Psoas muscle (tissue), 8 donors: Measurements from ENCODE around the gene TLE4. TPM values are rescaled to one million over a fixed set of nuclear protein-coding genes. Genes with fewer than 3 reads are reported as not detected.
"Not testable (repeated sequence)": the region's sequence is repeated elsewhere in the genome, so short reads cannot be mapped to it uniquely, and the experiment has no call there.

Source experiments
- ATAC-seq, 4 donors: fragments of 200-7000 bp; cut with Tn5 transposase; one replicate each; pipeline ENCODE4 v1.9.1; 2020; ENCODE audit warnings: moderate library complexity in 3 of 4, mild to moderate bottlenecking in 2 of 4
- DNase-seq, 2 donors: peaks; one replicate each; pipeline ENCODE4 v3.0.0-alpha.2; 2020
- H3K27ac ChIP-seq: fragments of 200-600 bp; one replicate; pipeline ENCODE4 v1.8.0; 2022
- H3K27me3 ChIP-seq, 3 donors: fragments of 200-600 bp in 1 of 3; one replicate each; pipeline versions ENCODE4 v1.6.1 to v1.8.0; 2013 to 2022; ENCODE audit warnings: low read length in 2 of 3, mild to moderate bottlenecking in 2 of 3, moderate library complexity in 1 of 3; ENCODE audit not compliant: insufficient read depth in 3 of 3
- H3K36me3 ChIP-seq, 2 donors: fragments of 200-600 bp in 1 of 2; one replicate each; pipeline versions ENCODE4 v1.6.1 to v1.8.0; 2013 to 2022; ENCODE audit warnings: low read depth in 1 of 2, mild to moderate bottlenecking in 1 of 2, moderate library complexity in 1 of 2; ENCODE audit not compliant: insufficient read depth in 1 of 2
- H3K4me1 ChIP-seq: fragments of 200-600 bp; one replicate; pipeline ENCODE4 v1.8.0; 2022
- H3K4me3 ChIP-seq: fragments of 200-600 bp; one replicate; pipeline ENCODE4 v1.8.0; 2022; ENCODE audit warnings: mild to moderate bottlenecking
- H3K9me3 ChIP-seq: fragments of 200-600 bp; one replicate; pipeline ENCODE4 v1.8.0; 2022
- CTCF ChIP-seq: fragments of 200-600 bp; IDR thresholded peaks from one replicate; pipeline ENCODE4 v1.8.0; 2022; ENCODE audit warnings: antibody characterized with exemption
- WGBS, 3 donors: extraction: QIAGEN DNeasy Blood & Tissue Kit; methylation state at CpG; one replicate each; pipeline versions ENCODE4 v1.1.6 to v1.1.7; 2013; 5-methylcytosine and 5-hydroxymethylcytosine counted together
- intact Hi-C, 2 donors: fragments of 100-400 bp; cut with DNase I; formaldehyde crosslinking; loops; one replicate each; pipeline versions ENCODE4 v1.11.0 to v1.14.2; 2022
- polyA plus RNA-seq, 3 donors: library from polyadenylated mRNA; stranded (reverse); fragments of 200-250 nt; gene quantifications; one replicate each; pipeline ENCODE4 v1.2.3, GENCODE V29; 2013
- total RNA-seq, 4 donors: library from RNA; stranded (reverse); fragmentation: NEBNext Ultra II Directional in 2 of 4; extraction: Animal tissue kit (Norgen Biotek cat#: 25700) in 2 of 4; gene quantifications; one replicate each; pipeline versions ENCODE4 v1.2.1 to v1.2.4, GENCODE V29; 2021 to 2023
- donor health status: healthy with polysubstance abuse.
- donor health status: DM: no; HTN: no; CAD: no; lungs with moderate emphysema.
- donor health status: Bipolar disorder and iron deficiency.
- donor health status: healthy.
- donor health status: DM: yes; HTN: yes; CAD: no.
- donor health status: DM: no; HTN: no; CAD: no.
- donor health status: DM: no; HTN: no; CAD: no.
- donor health status: DM: yes; HTN: yes; CAD: no.

The TLE4 gene
- total and polyA plus RNA-seq, 7 donors: 5.1 to 51.9 (median 18.5) TPM

GRCh38 chr9:79600466-79600865, 28.7 kb downstream of the TLE4 start:
- WGBS, 3 donors: 63 to 80% (median 67%) methylated on average over 5 of the region's 5 CpGs
- Histone ChIP-seq H3K4me1 (peaks cover 10% of the 10 kb centered on the region), H3K27me3 (no peaks in the 10 kb centered on the region), H3K27ac (no peak overlapping the region), H3K9me3 (peaks cover 7% of the 10 kb centered on the region), H3K36me3 (no peaks in the 10 kb centered on the region), H3K4me3 (no peak overlapping the region)
- intact Hi-C loops: no loop called here
- peak in 1 of 2 donors; percentile 43 for DNase-seq
- no peak for ATAC-seq
- no peak for TF ChIP-seq CTCF

DNA sequence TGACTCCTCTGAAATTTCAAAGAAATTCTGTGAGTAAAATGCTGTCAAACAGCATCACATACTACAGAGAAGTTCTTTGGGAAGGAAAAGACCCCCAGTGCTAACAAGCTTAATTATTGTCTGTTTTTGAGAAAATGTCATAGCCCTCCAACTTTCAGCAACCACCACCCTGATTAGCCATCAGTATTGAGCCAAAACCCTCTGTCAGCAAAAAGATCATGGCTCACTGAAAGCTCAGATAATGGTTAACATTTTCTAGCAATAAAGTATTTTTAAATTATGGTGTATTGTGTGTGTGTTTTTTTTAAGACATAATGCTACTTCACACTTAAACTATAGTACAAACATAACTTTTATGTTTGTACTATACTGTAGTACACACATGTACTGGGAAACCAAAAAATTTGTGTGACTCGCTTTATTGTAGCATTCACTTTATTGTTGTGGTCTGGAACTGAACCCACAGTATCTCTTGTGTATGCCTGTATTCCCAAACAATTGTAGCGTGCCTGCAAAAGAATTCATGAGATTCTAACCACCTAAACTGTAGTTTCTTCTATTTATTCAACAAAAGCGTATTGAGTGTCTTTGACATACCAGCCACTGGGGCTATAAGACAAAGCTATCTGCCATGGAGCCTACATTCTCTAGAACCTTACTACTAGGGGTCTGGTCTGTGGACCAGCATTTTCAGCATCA, 31.6 kb downstream of the TLE4 start:
- peaks cover 10% of the 10 kb centered on the region for H3K4me1 ChIP-seq
- H3K4me3 ChIP-seq: no peak overlapping the region
- H3K36me3 ChIP-seq: no peaks in the 10 kb centered on the region
- WGBS, 3 donors: 95 to 99% (median 98%) methylated on average over 3 of the region's 3 CpGs
- H3K27ac ChIP-seq: no peak overlapping the region
- DNase-seq (no peak), ATAC-seq (no peak)
- intact Hi-C loops: no loop called here
- TF ChIP-seq CTCF: no peak
- peaks cover 7% of the 10 kb centered on the region for H3K9me3 ChIP-seq
- no peaks in the 10 kb centered on the region for H3K27me3 ChIP-seq

DNA sequence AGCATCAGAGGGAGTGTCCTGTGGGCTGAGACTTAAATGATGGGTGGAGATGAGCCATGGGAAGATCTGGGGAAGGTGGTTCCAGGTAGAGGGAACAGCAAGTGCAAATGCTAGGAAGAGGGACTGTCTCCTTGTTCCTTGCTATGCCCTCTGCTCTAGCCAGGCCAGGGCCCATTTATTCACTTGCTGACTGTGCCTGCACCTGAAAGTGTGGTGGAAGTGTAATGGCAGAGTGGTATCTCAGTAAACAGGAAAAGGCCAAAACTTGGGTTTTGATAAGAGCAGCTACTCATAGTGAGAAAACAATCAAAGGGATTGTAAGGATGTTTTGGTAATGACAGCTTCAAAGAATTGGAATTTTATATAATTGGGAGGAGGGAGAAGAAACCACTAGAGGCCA, 32.4 kb downstream of the TLE4 start:
- H3K4me3 ChIP-seq: no peak overlapping the region
- TF ChIP-seq CTCF: no peak
- DNase-seq (no peak), ATAC-seq (no peak)
- intact Hi-C loops: no loop called here
- no peaks in the 10 kb centered on the region for H3K27me3 ChIP-seq
- H3K36me3 ChIP-seq: no peaks in the 10 kb centered on the region
- no peak overlapping the region for H3K27ac ChIP-seq
- peaks cover 7% of the 10 kb centered on the region for H3K9me3 ChIP-seq
- peaks cover 11% of the 10 kb centered on the region for H3K4me1 ChIP-seq

GRCh38 chr9:79604921-79605562, 33.3 kb downstream of the TLE4 start:
- TF ChIP-seq CTCF: no peak
- 46 to 62% (median 49%) methylated on average over 5 of the region's 5 CpGs for WGBS, 3 donors
- ATAC-seq: peak in 2 of 4 donors; percentile 47 to 62
- Histone ChIP-seq H3K27ac (no peak overlapping the region), H3K27me3 (no peaks in the 10 kb centered on the region), H3K36me3 (no peaks in the 10 kb centered on the region), H3K4me3 (no peak overlapping the region), H3K9me3 (peaks cover 7% of the 10 kb centered on the region), H3K4me1 (peaks cover 20% of the 10 kb centered on the region)
- intact Hi-C loops: no loop called here
- no peak for DNase-seq

DNA sequence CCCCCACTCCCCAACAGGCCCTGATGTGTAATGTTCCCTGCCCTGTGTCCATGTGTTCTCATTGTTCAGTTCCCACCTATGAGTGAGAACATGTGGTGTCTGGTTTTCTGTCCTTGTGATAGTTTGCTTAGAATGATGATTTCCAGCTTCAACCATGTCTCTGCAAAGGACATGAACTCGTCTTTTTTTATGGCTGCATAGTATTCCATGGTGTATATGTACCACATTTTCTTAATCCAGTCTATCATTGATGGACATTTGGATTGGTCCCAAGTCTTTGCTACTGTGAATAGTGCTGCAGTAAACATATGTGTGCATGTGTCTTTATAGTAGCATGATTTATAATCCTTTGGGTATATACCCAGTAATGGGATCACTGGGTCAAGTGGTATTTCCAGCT, 34.8 kb downstream of the TLE4 start:
- H3K36me3 ChIP-seq, DNase-seq, H3K9me3 ChIP-seq, H3K27ac ChIP-seq, ATAC-seq, H3K4me3 ChIP-seq, H3K27me3 ChIP-seq, intact Hi-C loops: not testable (repeated sequence)
- WGBS, 3 donors: 92 to 100% (median 97%) methylated on average over 1 of the region's 1 CpG
- H3K4me1 ChIP-seq: peaks cover 35% of the 10 kb centered on the region
